KMS-11 (cell line): ENCODE results near the gene EEPD1.

Experiments used
- H2AFZ ChIP-seq: fragments of 200-600 bp; sonication (generic); 2 replicates; pipeline ENCODE4 v1.6.1; 2016; ENCODE audit warnings: antibody characterized with exemption, mixed run types, low read depth
- H3K27ac ChIP-seq: fragments of 200-600 bp; sonication (generic); 2 replicates; pipeline ENCODE4 v1.6.1; 2016; ENCODE audit warnings: mild to moderate bottlenecking, mixed run types
- H3K27me3 ChIP-seq: fragments of 200-600 bp; sonication (generic); 2 replicates; pipeline ENCODE4 v1.6.1; 2017; ENCODE audit warnings: mild to moderate bottlenecking, low read depth, mixed run types, moderate library complexity; ENCODE audit not compliant: insufficient read depth
- H3K36me3 ChIP-seq: fragments of 200-600 bp; sonication (generic); 2 replicates; pipeline ENCODE4 v1.6.1; 2017; ENCODE audit warnings: mild to moderate bottlenecking, mixed run types; ENCODE audit not compliant: insufficient read depth
- H3K4me1 ChIP-seq: fragments of 200-600 bp; sonication (generic); 2 replicates; pipeline ENCODE4 v1.6.1; 2016; ENCODE audit warnings: mild to moderate bottlenecking, low read depth, mixed run types; ENCODE audit not compliant: poor library complexity, severe bottlenecking
- H3K4me2 ChIP-seq: fragments of 200-600 bp; sonication (generic); 2 replicates; pipeline ENCODE4 v1.7.0; 2016; ENCODE audit warnings: mild to moderate bottlenecking, mixed run types
- H3K4me3 ChIP-seq: fragments of 200-600 bp; sonication (generic); IDR thresholded peaks from 2 replicates; pipeline ENCODE4 v1.6.1; 2017; ENCODE audit warnings: low read depth, low read length, mixed read lengths; ENCODE audit not compliant: insufficient read depth
- H3K79me2 ChIP-seq: fragments of 200-600 bp; sonication (generic); 2 replicates; pipeline ENCODE4 v1.6.1; 2016; ENCODE audit warnings: low read depth, mixed run types; ENCODE audit not compliant: insufficient read depth
- H3K9ac ChIP-seq: fragments of 200-600 bp; sonication (generic); 2 replicates; pipeline ENCODE4 v1.6.1; 2016; ENCODE audit warnings: mild to moderate bottlenecking, mixed run types
- H4K20me1 ChIP-seq: fragments of 200-600 bp; sonication (generic); 2 replicates; pipeline ENCODE4 v1.6.1; 2016; ENCODE audit warnings: mild to moderate bottlenecking, mixed run types; ENCODE audit not compliant: insufficient read depth
- CTCF ChIP-seq: fragments of 200-600 bp; sonication (generic); conservative IDR thresholded peaks from 2 replicates; pipeline ENCODE4 v1.6.1; 2017; ENCODE audit warnings: low read depth, mild to moderate bottlenecking, antibody characterized with exemption, low read length, moderate library complexity, mixed read lengths

EEPD1 gene

GRCh38 chr7:36283711-36284130 is 130.7 kb downstream of the EEPD1 start:
- Histone ChIP-seq H3K36me3 (no peaks in the 10 kb centered on the region), H3K27me3 (no peaks in the 10 kb centered on the region), H3K9ac (no peak overlapping the region), H4K20me1 (no peaks in the 10 kb centered on the region), H3K4me2 (no peak overlapping the region), H3K4me1 (no peaks in the 10 kb centered on the region), H3K4me3 (no peak overlapping the region), H3K79me2 (no peaks in the 10 kb centered on the region), H3K27ac (no peak overlapping the region), H2AFZ (no peak overlapping the region)
- no peak for TF ChIP-seq CTCF

GRCh38 chr7:36284456-36285090 is 131.5 kb downstream of the EEPD1 start:
- no peak overlapping the region for H2AFZ ChIP-seq
- no peaks in the 10 kb centered on the region for H3K79me2 ChIP-seq
- H3K27ac ChIP-seq: no peak overlapping the region

GRCh38 chr7:36285276-36285675 is 132.2 kb downstream of the EEPD1 start:
- Histone ChIP-seq H3K36me3 (no peaks in the 10 kb centered on the region), H2AFZ (no peak overlapping the region), H3K4me3 (no peak overlapping the region), H3K4me2 (no peak overlapping the region), H3K27me3 (no peaks in the 10 kb centered on the region), H4K20me1 (no peaks in the 10 kb centered on the region), H3K9ac (no peak overlapping the region), H3K4me1 (no peaks in the 10 kb centered on the region), H3K27ac (no peak overlapping the region), H3K79me2 (no peaks in the 10 kb centered on the region)
- TF ChIP-seq CTCF: no peak

More at GRCh38 chr7:36284456-36285090, 131.5 kb downstream of the EEPD1 start:
- H3K9ac ChIP-seq: no peak overlapping the region
- TF ChIP-seq CTCF: no peak
- no peaks in the 10 kb centered on the region for H3K36me3 ChIP-seq
- no peak overlapping the region for H3K4me2 ChIP-seq
- no peaks in the 10 kb centered on the region for H3K27me3 ChIP-seq
- no peak overlapping the region for H3K4me3 ChIP-seq
- H3K4me1 ChIP-seq: no peaks in the 10 kb centered on the region
- no peaks in the 10 kb centered on the region for H4K20me1 ChIP-seq

- no peak overlapping the region for H3K9ac ChIP-seq
- H3K27ac ChIP-seq: no peak overlapping the region
- no peak overlapping the region for H3K4me2 ChIP-seq
- no peak for TF ChIP-seq CTCF
- H4K20me1 ChIP-seq: no peaks in the 10 kb centered on the region
- no peaks in the 10 kb centered on the region for H3K79me2 ChIP-seq
- H3K36me3 ChIP-seq: no peaks in the 10 kb centered on the region
- no peak overlapping the region for H2AFZ ChIP-seq
- no peaks in the 10 kb centered on the region for H3K4me1 ChIP-seq
- H3K4me3 ChIP-seq: no peak overlapping the region
- no peaks in the 10 kb centered on the region for H3K27me3 ChIP-seq
Measured at GRCh38 chr7:36286226-36286625, 133.2 kb downstream of the EEPD1 start.
